GOT3 (cell line): ENCODE results near the gene EXD3.

ENCODE experiments used
- DNase-seq: peaks from one replicate; lab custom pipeline; 2025; ENCODE audit warnings: mixed read lengths; lab: John Stamatoyannopoulos, UW

The EXD3 gene

GRCh38 chr9:137365552-137366444, 57.2 kb downstream of the EXD3 start:
- no peak for DNase-seq

GRCh38 chr9:137365056-137365455, 57.9 kb downstream of the EXD3 start:
- no peak for DNase-seq

GRCh38 chr9:137359850-137360249, 63.1 kb downstream of the EXD3 start:
- no peak for DNase-seq

GRCh38 chr9:137358126-137358525, 64.8 kb downstream of the EXD3 start:
- DNase-seq: no peak

- no peak for DNase-seq
These were observed 65.8 kb downstream of the EXD3 start for GRCh38 chr9:137357166-137357565.

GRCh38 chr9:137355761-137356365, 67.1 kb downstream of the EXD3 start:
- DNase-seq: no peak

GRCh38 chr9:137354845-137355760, 67.9 kb downstream of the EXD3 start:
- no peak for DNase-seq

- DNase-seq: no peak
These were observed 68.7 kb downstream of the EXD3 start for GRCh38 chr9:137354153-137354844.

- no peak for DNase-seq
These were observed 69.5 kb downstream of the EXD3 start for GRCh38 chr9:137353223-137354152.

- no peak for DNase-seq
These were observed 70.3 kb downstream of the EXD3 start for GRCh38 chr9:137352511-137353222.

- DNase-seq: no peak
These were observed 71.0 kb downstream of the EXD3 start for GRCh38 chr9:137351781-137352501.

GRCh38 chr9:137350696-137351584, 72.0 kb downstream of the EXD3 start:
- DNase-seq: no peak

- no peak for DNase-seq
These were observed 73.4 kb downstream of the EXD3 start for GRCh38 chr9:137349471-137350033.

- no peak for DNase-seq
These were observed 74.0 kb downstream of the EXD3 start for GRCh38 chr9:137348769-137349470.

GRCh38 chr9:137347928-137348327, 75.0 kb downstream of the EXD3 start:
- DNase-seq: no peak

- DNase-seq: no peak
These were observed 80.5 kb downstream of the EXD3 start for GRCh38 chr9:137342482-137342881.

- DNase-seq: no peak
These were observed 81.7 kb downstream of the EXD3 start for GRCh38 chr9:137341227-137341626.
